ENCODE data around the gene SLC47A2. TPM values are rescaled to one million over a fixed set of nuclear protein-coding genes. Genes with fewer than 3 reads are reported as not detected.

The SLC47A2 gene
- total RNA-seq, 3 donors from 2014 or later, result 0.28 to 0.65 (median 0.38) TPM

DNA sequence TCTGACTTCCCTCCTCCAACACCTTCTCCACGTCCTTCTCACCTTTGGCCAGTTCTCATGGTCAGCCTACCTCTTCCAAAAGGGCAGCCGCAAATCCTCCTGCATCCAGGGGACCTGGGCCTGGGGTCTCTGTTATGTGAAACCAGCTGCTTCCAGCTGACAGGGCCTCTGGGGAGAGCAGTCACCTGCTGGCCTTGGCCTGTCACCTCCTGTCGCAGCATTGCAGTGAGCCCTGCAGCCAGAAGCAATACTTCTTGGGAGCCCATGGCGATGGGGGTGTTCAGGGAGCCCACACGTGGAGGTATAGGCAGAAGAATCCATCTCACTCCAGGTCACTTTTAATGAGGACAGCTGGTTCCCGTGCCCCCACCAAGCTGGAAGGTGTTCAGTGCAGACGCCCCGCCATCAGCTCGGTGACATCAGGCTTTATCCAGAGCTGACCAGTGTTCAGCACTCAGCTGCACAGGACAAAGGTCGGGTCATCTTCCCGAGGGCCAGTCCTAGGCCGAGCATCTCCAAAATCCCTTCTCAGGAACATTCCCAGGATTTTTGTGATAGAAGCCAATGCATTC lies 1.7 kb upstream of the SLC47A2 start:
- no peak overlapping the region for H3K4me3 ChIP-seq
- intact Hi-C loops (cut with DNase I, micrococcal nuclease), result no loop called here
- no peaks in the 10 kb centered on the region for H3K36me3 ChIP-seq (ENCODE audit: low read depth)
- no peaks in the 10 kb centered on the region for H3K9me3 ChIP-seq
- H3K4me1 ChIP-seq (ENCODE audit: low read depth), result peaks cover 15% of the 10 kb centered on the region
- ATAC-seq (no peak), DNase-seq (no peak)
- TF ChIP-seq, protein P1, sequence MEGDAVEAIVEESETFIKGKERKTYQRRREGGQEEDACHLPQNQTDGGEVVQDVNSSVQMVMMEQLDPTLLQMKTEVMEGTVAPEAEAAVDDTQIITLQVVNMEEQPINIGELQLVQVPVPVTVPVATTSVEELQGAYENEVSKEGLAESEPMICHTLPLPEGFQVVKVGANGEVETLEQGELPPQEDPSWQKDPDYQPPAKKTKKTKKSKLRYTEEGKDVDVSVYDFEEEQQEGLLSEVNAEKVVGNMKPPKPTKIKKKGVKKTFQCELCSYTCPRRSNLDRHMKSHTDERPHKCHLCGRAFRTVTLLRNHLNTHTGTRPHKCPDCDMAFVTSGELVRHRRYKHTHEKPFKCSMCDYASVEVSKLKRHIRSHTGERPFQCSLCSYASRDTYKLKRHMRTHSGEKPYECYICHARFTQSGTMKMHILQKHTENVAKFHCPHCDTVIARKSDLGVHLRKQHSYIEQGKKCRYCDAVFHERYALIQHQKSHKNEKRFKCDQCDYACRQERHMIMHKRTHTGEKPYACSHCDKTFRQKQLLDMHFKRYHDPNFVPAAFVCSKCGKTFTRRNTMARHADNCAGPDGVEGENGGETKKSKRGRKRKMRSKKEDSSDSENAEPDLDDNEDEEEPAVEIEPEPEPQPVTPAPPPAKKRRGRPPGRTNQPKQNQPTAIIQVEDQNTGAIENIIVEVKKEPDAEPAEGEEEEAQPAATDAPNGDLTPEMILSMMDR (IDR thresholded peaks at IDR 0.05), result no peak

DNA sequence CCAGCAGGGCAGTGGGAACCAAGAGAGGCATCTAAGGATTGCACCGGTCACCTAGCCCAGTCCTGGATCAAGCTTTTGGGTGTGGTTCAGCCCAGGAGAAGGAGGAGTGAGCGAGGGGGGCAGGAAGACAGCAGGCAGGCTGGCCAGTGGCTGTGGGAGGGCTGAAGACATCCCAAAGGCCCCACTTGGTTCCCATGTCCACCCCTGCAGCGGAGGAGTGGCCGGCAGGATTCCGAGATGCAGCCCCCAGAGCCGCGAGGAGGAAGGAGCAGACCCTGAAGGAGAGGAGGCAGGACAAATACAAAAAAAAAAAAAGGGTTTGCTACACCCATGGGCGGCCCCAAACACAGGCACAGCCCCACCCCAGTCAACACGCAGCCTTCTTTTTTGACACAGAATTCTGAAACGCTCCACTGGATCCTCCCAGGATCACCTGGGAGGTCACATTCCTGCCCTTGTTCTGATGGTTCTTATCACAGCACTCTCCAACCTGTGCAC lies 1.1 kb upstream of the SLC47A2 start:
- ATAC-seq (no peak), DNase-seq (no peak)
- Histone ChIP-seq H3K4me1 (ENCODE audit: low read depth) (peaks cover 15% of the 10 kb centered on the region), H3K9me3 (no peaks in the 10 kb centered on the region), H3K4me3 (no peak overlapping the region), H3K36me3 (ENCODE audit: low read depth) (no peaks in the 10 kb centered on the region)
- TF ChIP-seq, protein P1 (IDR thresholded peaks at IDR 0.05), result no peak
- intact Hi-C loops (cut with DNase I, micrococcal nuclease), result no loop called here

- no peak for ATAC-seq
- H3K9me3 ChIP-seq, result no peaks in the 10 kb centered on the region
- H3K36me3 ChIP-seq (ENCODE audit: low read depth), result no peaks in the 10 kb centered on the region
- intact Hi-C loops (cut with DNase I, micrococcal nuclease), result no loop called here
- no peak overlapping the region for H3K4me3 ChIP-seq
- TF ChIP-seq, protein P1 (IDR thresholded peaks at IDR 0.05), result no peak
- H3K4me1 ChIP-seq (ENCODE audit: low read depth), result peaks cover 15% of the 10 kb centered on the region
- DNase-seq, result no peak
These were observed 612 bp upstream of the SLC47A2 start for GRCh38 chr17:19717031-19717360.

GRCh38 chr17:19714542-19715411 lies 1.6 kb downstream of the SLC47A2 start:
- no peaks in the 10 kb centered on the region for H3K36me3 ChIP-seq (ENCODE audit: low read depth)
- DNase-seq, result peak in 2 of 3 donors; percentile 56 to 64
- peak; percentile 36 for ATAC-seq

GRCh38 chr17:19713901-19714361 lies 2.5 kb downstream of the SLC47A2 start:
- intact Hi-C loops (cut with DNase I, micrococcal nuclease), result no loop called here
- H3K36me3 ChIP-seq (ENCODE audit: low read depth), result no peaks in the 10 kb centered on the region
- H3K4me3 ChIP-seq, result no peak overlapping the region
- ATAC-seq (no peak), DNase-seq (no peak)
- H3K4me1 ChIP-seq (ENCODE audit: low read depth), result peaks cover 4% of the 10 kb centered on the region
- H3K9me3 ChIP-seq, result no peaks in the 10 kb centered on the region
- TF ChIP-seq, protein P1 (IDR thresholded peaks at IDR 0.05), result no peak

More at GRCh38 chr17:19714542-19715411, 1.6 kb downstream of the SLC47A2 start:
- TF ChIP-seq, protein P1 (IDR thresholded peaks at IDR 0.05), result no peak
- no peaks in the 10 kb centered on the region for H3K9me3 ChIP-seq
- intact Hi-C loops (cut with DNase I, micrococcal nuclease), result no loop called here
- H3K4me1 ChIP-seq (ENCODE audit: low read depth), result peaks cover 4% of the 10 kb centered on the region
- no peak overlapping the region for H3K4me3 ChIP-seq

Measured in mucosa of descending colon (tissue), 3 donors.